Measurements from ENCODE around the gene KMT5C.

The KMT5C gene

GRCh38 chr19:55345101-55345817 is 5.6 kb downstream of the KMT5C start:
- no peak overlapping the region for H3K27ac ChIP-seq (ENCODE audit: low read depth, low read length)
- H3K4me1 ChIP-seq (ENCODE audit: control insufficient read depth in 5 of 5, insufficient read depth in 5 of 5, low read length in 5 of 5): peaks cover 4 to 39% (median 34%) of the 10 kb centered on the region in 5 donors
- peaks cover 0 to 31% (median 17%) of the 10 kb centered on the region in 5 donors for H3K36me3 ChIP-seq (ENCODE audit: control insufficient read depth in 5 of 5, insufficient read depth in 5 of 5, low read length in 5 of 5)
- H3K9ac ChIP-seq (ENCODE audit: low read length in 5 of 5): peak overlapping the region in 1 of 5 donors; percentile 56
- H3K27me3 ChIP-seq (ENCODE audit: control insufficient read depth in 5 of 5, insufficient read depth in 4 of 5, low read length in 5 of 5): peaks cover 0 to 2% (median 2%) of the 10 kb centered on the region in 5 donors
- no peaks in the 10 kb centered on the region for H3K9me3 ChIP-seq (ENCODE audit: control insufficient read depth in 5 of 5, low read length in 5 of 5)
- no peak overlapping the region for H3K4me3 ChIP-seq (ENCODE audit: low read depth in 1 of 5, low read length in 5 of 5)

- H3K27ac ChIP-seq (ENCODE audit: low read depth, low read length): no peak overlapping the region
- peaks cover 0 to 11% (median 6%) of the 10 kb centered on the region in 5 donors for H3K27me3 ChIP-seq (ENCODE audit: control insufficient read depth in 5 of 5, insufficient read depth in 4 of 5, low read length in 5 of 5)
- peak overlapping the region in 4 of 5 donors; percentile 12 to 39 (median 22) for H3K4me3 ChIP-seq (ENCODE audit: low read depth in 1 of 5, low read length in 5 of 5)
- H3K9me3 ChIP-seq (ENCODE audit: control insufficient read depth in 5 of 5, low read length in 5 of 5): no peaks in the 10 kb centered on the region
- H3K36me3 ChIP-seq (ENCODE audit: control insufficient read depth in 5 of 5, insufficient read depth in 5 of 5, low read length in 5 of 5): peaks cover 0 to 31% (median 17%) of the 10 kb centered on the region in 5 donors
- H3K4me1 ChIP-seq (ENCODE audit: control insufficient read depth in 5 of 5, insufficient read depth in 5 of 5, low read length in 5 of 5): peaks cover 1 to 32% (median 26%) of the 10 kb centered on the region in 5 donors
- peak overlapping the region in 1 of 5 donors; percentile 56 for H3K9ac ChIP-seq (ENCODE audit: low read length in 5 of 5)
Observed at GRCh38 chr19:55345818-55346724, 6.4 kb downstream of the KMT5C start.

- Histone ChIP-seq H3K9me3 (ENCODE audit: control insufficient read depth in 5 of 5, low read length in 5 of 5) (no peaks in the 10 kb centered on the region), H3K27me3 (ENCODE audit: control insufficient read depth in 5 of 5, insufficient read depth in 4 of 5, low read length in 5 of 5) (peaks cover 5 to 19% (median 13%) of the 10 kb centered on the region in 5 donors), H3K36me3 (ENCODE audit: control insufficient read depth in 5 of 5, insufficient read depth in 5 of 5, low read length in 5 of 5) (peaks cover 0 to 29% (median 17%) of the 10 kb centered on the region in 5 donors), H3K4me1 (ENCODE audit: control insufficient read depth in 5 of 5, insufficient read depth in 5 of 5, low read length in 5 of 5) (peaks cover 0 to 25% (median 19%) of the 10 kb centered on the region in 5 donors), H3K4me3 (ENCODE audit: low read depth in 1 of 5, low read length in 5 of 5) (no peak overlapping the region), H3K9ac (ENCODE audit: low read length in 5 of 5) (no peak overlapping the region), H3K27ac (ENCODE audit: low read depth, low read length) (no peak overlapping the region)
Observed at GRCh38 chr19:55346725-55347441, 7.2 kb downstream of the KMT5C start.

- Histone ChIP-seq H3K4me1 (ENCODE audit: control insufficient read depth in 5 of 5, insufficient read depth in 5 of 5, low read length in 5 of 5) (peaks cover 0 to 25% (median 18%) of the 10 kb centered on the region in 5 donors), H3K36me3 (ENCODE audit: control insufficient read depth in 5 of 5, insufficient read depth in 5 of 5, low read length in 5 of 5) (peaks cover 0 to 24% (median 15%) of the 10 kb centered on the region in 5 donors), H3K4me3 (ENCODE audit: low read depth in 1 of 5, low read length in 5 of 5) (no peak overlapping the region), H3K27me3 (ENCODE audit: control insufficient read depth in 5 of 5, insufficient read depth in 4 of 5, low read length in 5 of 5) (peaks cover 11 to 25% (median 20%) of the 10 kb centered on the region in 5 donors), H3K9ac (ENCODE audit: low read length in 5 of 5) (no peak overlapping the region), H3K27ac (ENCODE audit: low read depth, low read length) (no peak overlapping the region), H3K9me3 (ENCODE audit: control insufficient read depth in 5 of 5, low read length in 5 of 5) (no peaks in the 10 kb centered on the region)
Observed at GRCh38 chr19:55347442-55348009, 7.8 kb downstream of the KMT5C start.

GRCh38 chr19:55348317-55349034 is 8.8 kb downstream of the KMT5C start:
- H3K4me3 ChIP-seq (ENCODE audit: low read depth in 1 of 5, low read length in 5 of 5): no peak overlapping the region
- peaks cover 0 to 30% (median 22%) of the 10 kb centered on the region in 5 donors for H3K4me1 ChIP-seq (ENCODE audit: control insufficient read depth in 5 of 5, insufficient read depth in 5 of 5, low read length in 5 of 5)
- peaks cover 20 to 35% (median 29%) of the 10 kb centered on the region in 5 donors for H3K27me3 ChIP-seq (ENCODE audit: control insufficient read depth in 5 of 5, insufficient read depth in 4 of 5, low read length in 5 of 5)
- no peaks in the 10 kb centered on the region for H3K9me3 ChIP-seq (ENCODE audit: control insufficient read depth in 5 of 5, low read length in 5 of 5)
- no peak overlapping the region for H3K9ac ChIP-seq (ENCODE audit: low read length in 5 of 5)
- H3K27ac ChIP-seq (ENCODE audit: low read depth, low read length): no peak overlapping the region
- H3K36me3 ChIP-seq (ENCODE audit: control insufficient read depth in 5 of 5, insufficient read depth in 5 of 5, low read length in 5 of 5): peaks cover 0 to 15% (median 6%) of the 10 kb centered on the region in 5 donors

- Histone ChIP-seq H3K27ac (ENCODE audit: low read depth, low read length) (no peak overlapping the region), H3K27me3 (ENCODE audit: control insufficient read depth in 5 of 5, insufficient read depth in 4 of 5, low read length in 5 of 5) (peaks cover 22 to 45% (median 36%) of the 10 kb centered on the region in 5 donors), H3K9ac (ENCODE audit: low read length in 5 of 5) (no peak overlapping the region), H3K9me3 (ENCODE audit: control insufficient read depth in 5 of 5, low read length in 5 of 5) (no peaks in the 10 kb centered on the region), H3K4me3 (ENCODE audit: low read depth in 1 of 5, low read length in 5 of 5) (no peak overlapping the region), H3K36me3 (ENCODE audit: control insufficient read depth in 5 of 5, insufficient read depth in 5 of 5, low read length in 5 of 5) (peaks cover 0 to 5% (median 0%) of the 10 kb centered on the region in 5 donors), H3K4me1 (ENCODE audit: control insufficient read depth in 5 of 5, insufficient read depth in 5 of 5, low read length in 5 of 5) (peaks cover 0 to 23% (median 20%) of the 10 kb centered on the region in 5 donors)
Observed at GRCh38 chr19:55350620-55351315, 11.1 kb downstream of the KMT5C start.

- Histone ChIP-seq H3K27ac (ENCODE audit: low read depth, low read length) (no peak overlapping the region), H3K27me3 (ENCODE audit: control insufficient read depth in 5 of 5, insufficient read depth in 4 of 5, low read length in 5 of 5) (peaks cover 24 to 46% (median 36%) of the 10 kb centered on the region in 5 donors), H3K36me3 (ENCODE audit: control insufficient read depth in 5 of 5, insufficient read depth in 5 of 5, low read length in 5 of 5) (peaks cover 0 to 3% (median 0%) of the 10 kb centered on the region in 5 donors), H3K4me1 (ENCODE audit: control insufficient read depth in 5 of 5, insufficient read depth in 5 of 5, low read length in 5 of 5) (peaks cover 0 to 12% (median 9%) of the 10 kb centered on the region in 5 donors), H3K9ac (ENCODE audit: low read length in 5 of 5) (no peak overlapping the region), H3K9me3 (ENCODE audit: control insufficient read depth in 5 of 5, low read length in 5 of 5) (no peaks in the 10 kb centered on the region), H3K4me3 (ENCODE audit: low read depth in 1 of 5, low read length in 5 of 5) (no peak overlapping the region)
Observed at GRCh38 chr19:55352040-55352439, 12.4 kb downstream of the KMT5C start.

- Histone ChIP-seq H3K27me3 (ENCODE audit: control insufficient read depth in 5 of 5, insufficient read depth in 4 of 5, low read length in 5 of 5) (peaks cover 26 to 51% (median 42%) of the 10 kb centered on the region in 5 donors), H3K27ac (ENCODE audit: low read depth, low read length) (no peak overlapping the region), H3K4me1 (ENCODE audit: control insufficient read depth in 5 of 5, insufficient read depth in 5 of 5, low read length in 5 of 5) (peaks cover 0 to 12% (median 9%) of the 10 kb centered on the region in 5 donors), H3K4me3 (ENCODE audit: low read depth in 1 of 5, low read length in 5 of 5) (no peak overlapping the region), H3K9ac (ENCODE audit: low read length in 5 of 5) (no peak overlapping the region), H3K36me3 (ENCODE audit: control insufficient read depth in 5 of 5, insufficient read depth in 5 of 5, low read length in 5 of 5) (peaks cover 0 to 3% (median 0%) of the 10 kb centered on the region in 5 donors), H3K9me3 (ENCODE audit: control insufficient read depth in 5 of 5, low read length in 5 of 5) (no peaks in the 10 kb centered on the region)
Observed at GRCh38 chr19:55352549-55353145, 13.0 kb downstream of the KMT5C start.

Data from subcutaneous abdominal adipose tissue (tissue), 5 donors.